ENCODE data around the gene TC2N.

Gene TC2N

DNA sequence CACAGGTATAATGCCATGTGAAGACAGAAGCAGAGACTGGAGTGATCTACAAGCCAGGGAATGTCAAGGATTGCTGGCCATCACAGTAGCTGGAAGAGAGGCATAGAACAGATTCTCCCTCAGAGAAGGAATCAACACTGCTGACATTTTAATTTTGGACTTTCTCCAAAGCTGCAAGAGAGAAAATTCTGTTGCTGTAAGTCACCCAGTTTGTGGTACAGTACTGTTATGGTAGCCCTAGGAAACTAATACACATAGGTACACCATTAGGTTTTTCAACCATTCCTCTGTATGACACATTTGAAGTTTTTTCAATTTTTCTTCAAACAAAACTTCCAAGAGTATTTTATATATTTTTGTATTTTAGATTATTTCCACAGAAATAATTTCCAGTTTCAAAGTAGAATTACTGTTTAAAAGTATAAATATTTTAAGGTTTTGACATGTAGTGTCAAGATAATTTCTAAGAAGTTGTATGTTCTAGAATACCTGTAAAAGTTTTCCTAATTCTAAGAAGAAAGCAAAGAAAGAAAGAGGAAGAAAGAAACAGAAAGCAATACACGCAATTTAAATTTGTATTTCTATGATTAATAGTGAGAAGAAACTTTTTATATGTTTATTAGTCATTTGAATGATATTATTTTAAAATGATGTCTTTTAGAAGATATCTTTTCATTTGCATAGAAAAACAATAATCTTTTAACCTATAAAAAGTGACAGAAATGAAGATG is 70.6 kb downstream of the TC2N start:
- TF ChIP-seq, protein P1, sequence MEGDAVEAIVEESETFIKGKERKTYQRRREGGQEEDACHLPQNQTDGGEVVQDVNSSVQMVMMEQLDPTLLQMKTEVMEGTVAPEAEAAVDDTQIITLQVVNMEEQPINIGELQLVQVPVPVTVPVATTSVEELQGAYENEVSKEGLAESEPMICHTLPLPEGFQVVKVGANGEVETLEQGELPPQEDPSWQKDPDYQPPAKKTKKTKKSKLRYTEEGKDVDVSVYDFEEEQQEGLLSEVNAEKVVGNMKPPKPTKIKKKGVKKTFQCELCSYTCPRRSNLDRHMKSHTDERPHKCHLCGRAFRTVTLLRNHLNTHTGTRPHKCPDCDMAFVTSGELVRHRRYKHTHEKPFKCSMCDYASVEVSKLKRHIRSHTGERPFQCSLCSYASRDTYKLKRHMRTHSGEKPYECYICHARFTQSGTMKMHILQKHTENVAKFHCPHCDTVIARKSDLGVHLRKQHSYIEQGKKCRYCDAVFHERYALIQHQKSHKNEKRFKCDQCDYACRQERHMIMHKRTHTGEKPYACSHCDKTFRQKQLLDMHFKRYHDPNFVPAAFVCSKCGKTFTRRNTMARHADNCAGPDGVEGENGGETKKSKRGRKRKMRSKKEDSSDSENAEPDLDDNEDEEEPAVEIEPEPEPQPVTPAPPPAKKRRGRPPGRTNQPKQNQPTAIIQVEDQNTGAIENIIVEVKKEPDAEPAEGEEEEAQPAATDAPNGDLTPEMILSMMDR (IDR thresholded peaks at IDR 0.05): no peak
- no peak overlapping the region for H3K4me3 ChIP-seq (ENCODE audit: low read depth in 1 of 2, low read length in 1 of 2)
- H3K27ac ChIP-seq: no peak overlapping the region
- no peaks in the 10 kb centered on the region for H3K4me1 ChIP-seq (ENCODE audit: control insufficient read depth in 1 of 2, insufficient read depth in 1 of 2, low read depth in 1 of 2, low read length in 1 of 2)
- H3K27me3 ChIP-seq: no peaks in the 10 kb centered on the region
- H3K9me3 ChIP-seq: no peaks in the 10 kb centered on the region
- H3K36me3 ChIP-seq: no peaks in the 10 kb centered on the region

DNA sequence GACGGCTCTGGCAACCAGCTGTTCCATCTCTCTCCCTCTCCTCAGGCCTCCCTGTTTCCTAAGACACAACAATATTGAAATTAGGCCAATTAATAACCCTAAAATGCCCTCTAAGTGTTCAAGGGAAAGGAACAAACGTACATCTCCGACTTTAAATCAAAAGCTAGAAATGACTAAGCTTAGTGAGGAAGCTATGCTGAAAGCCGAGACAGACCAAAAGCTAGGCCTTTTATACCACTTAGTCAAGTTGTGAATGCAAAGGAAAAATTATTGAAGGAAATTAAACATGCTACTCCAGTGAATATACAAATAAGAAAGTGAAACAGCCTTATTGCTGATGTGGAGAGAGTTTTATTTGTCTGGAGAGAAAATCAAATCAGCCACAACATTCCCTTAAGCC is 73.6 kb downstream of the TC2N start:
- Histone ChIP-seq H3K27ac (no peak overlapping the region), H3K27me3 (no peaks in the 10 kb centered on the region), H3K4me3 (ENCODE audit: low read depth in 1 of 2, low read length in 1 of 2) (no peak overlapping the region), H3K4me1 (ENCODE audit: control insufficient read depth in 1 of 2, insufficient read depth in 1 of 2, low read depth in 1 of 2, low read length in 1 of 2) (peaks cover 0 to 4% of the 10 kb centered on the region in 2 experiments), H3K9me3 (no peaks in the 10 kb centered on the region), H3K36me3 (no peaks in the 10 kb centered on the region)
- TF ChIP-seq, protein P1 (IDR thresholded peaks at IDR 0.05): no peak

DNA sequence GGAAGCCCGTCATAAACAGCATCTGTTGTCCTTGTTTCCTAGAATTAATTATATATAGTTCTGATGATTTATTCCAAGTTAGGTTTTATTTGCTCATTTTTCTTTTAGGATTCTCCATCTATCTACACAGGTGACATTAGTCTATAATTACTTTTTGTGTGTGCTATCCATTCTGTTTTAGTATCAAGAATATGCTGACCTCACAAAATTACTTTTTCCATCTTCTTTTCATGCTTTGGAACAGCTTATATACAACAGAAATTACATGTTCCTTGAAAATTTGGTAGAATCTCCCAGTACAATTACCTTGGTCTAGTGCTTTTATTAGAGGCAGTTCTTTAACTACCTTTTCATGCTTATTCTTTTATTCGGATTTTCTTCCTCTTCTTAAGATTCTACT is 81.1 kb downstream of the TC2N start:
- Histone ChIP-seq H3K4me1 (ENCODE audit: control insufficient read depth in 1 of 2, insufficient read depth in 1 of 2, low read depth in 1 of 2, low read length in 1 of 2) (peaks cover 0 to 6% of the 10 kb centered on the region in 2 experiments), H3K36me3 (no peaks in the 10 kb centered on the region), H3K27me3 (no peaks in the 10 kb centered on the region), H3K9me3 (no peaks in the 10 kb centered on the region), H3K27ac (no peak overlapping the region), H3K4me3 (ENCODE audit: low read depth in 1 of 2, low read length in 1 of 2) (no peak overlapping the region)
- TF ChIP-seq, protein P1 (IDR thresholded peaks at IDR 0.05): no peak

DNA sequence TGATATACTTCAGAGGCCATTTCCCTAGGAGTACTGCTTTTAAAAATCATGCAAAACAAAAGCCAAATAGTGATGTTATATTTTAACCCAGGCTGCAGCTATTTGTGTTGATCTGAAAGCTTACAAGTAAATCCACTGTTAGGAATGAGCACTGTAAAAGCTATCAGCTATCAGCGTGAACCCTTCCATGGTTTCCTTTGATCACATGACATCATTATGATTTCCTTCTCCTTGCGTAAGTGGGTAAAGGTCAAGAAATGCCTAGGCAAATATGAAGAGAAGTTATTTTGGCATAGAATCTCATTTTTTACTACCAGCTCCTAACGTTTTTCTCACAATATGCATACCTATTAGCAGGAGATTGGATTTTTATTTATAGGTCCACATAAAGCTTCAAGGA is 86.9 kb downstream of the TC2N start:
- Histone ChIP-seq H3K4me1 (ENCODE audit: control insufficient read depth in 1 of 2, insufficient read depth in 1 of 2, low read depth in 1 of 2, low read length in 1 of 2) (no peaks in the 10 kb centered on the region), H3K36me3 (no peaks in the 10 kb centered on the region), H3K27ac (no peak overlapping the region), H3K4me3 (ENCODE audit: low read depth in 1 of 2, low read length in 1 of 2) (no peak overlapping the region), H3K27me3 (no peaks in the 10 kb centered on the region), H3K9me3 (no peaks in the 10 kb centered on the region)
- TF ChIP-seq, protein P1 (IDR thresholded peaks at IDR 0.05): no peak

DNA sequence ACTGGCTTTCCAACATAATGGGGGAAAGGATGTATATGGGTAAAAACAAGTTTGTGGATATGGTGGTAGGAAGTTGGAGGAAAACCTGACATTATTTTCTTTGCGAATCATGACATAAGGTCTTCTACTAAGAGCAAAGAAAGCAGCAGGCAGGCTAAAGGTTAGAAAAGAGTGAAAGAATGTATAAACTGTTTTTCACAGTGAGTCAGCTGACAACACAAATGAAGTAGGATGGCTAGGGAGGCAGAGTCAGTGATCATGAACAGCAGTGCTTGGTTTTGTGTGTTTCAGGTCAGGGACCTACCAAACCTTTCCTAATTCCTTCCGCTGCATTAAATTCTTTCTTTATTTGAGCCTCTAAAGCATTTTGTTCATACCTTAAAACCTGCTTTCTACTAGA is 89.1 kb downstream of the TC2N start:
- TF ChIP-seq, protein P1 (IDR thresholded peaks at IDR 0.05): no peak
- Histone ChIP-seq H3K27ac (no peak overlapping the region), H3K9me3 (no peaks in the 10 kb centered on the region)

More for the DNA sequence above, 89.1 kb downstream of the TC2N start:
- Histone ChIP-seq H3K36me3 (no peaks in the 10 kb centered on the region), H3K4me3 (ENCODE audit: low read depth in 1 of 2, low read length in 1 of 2) (no peak overlapping the region), H3K27me3 (no peaks in the 10 kb centered on the region), H3K4me1 (ENCODE audit: control insufficient read depth in 1 of 2, insufficient read depth in 1 of 2, low read depth in 1 of 2, low read length in 1 of 2) (no peaks in the 10 kb centered on the region)
